Lower lobe of right lung (tissue), 2 donors: Measurements from ENCODE around the gene FBH1. TPM values are rescaled to one million over a fixed set of nuclear protein-coding genes. Genes with fewer than 3 reads are reported as not detected.

Source experiments
- ATAC-seq, 2 donors: fragments of 200-7000 bp; cut with Tn5 transposase; one replicate each; pipeline ENCODE4 v1.9.1; 2020 to 2022; ENCODE audit warnings: mild to moderate bottlenecking in 2 of 2, moderate library complexity in 2 of 2
- DNase-seq: peaks from one replicate; pipeline ENCODE4 v3.0.0-alpha.2; 2020
- H3K27ac ChIP-seq: fragments of 200-600 bp; one replicate; pipeline ENCODE4 v1.8.0; 2022
- H3K27me3 ChIP-seq: fragments of 200-600 bp; one replicate; pipeline ENCODE4 v1.8.0; 2022; ENCODE audit warnings: low read depth
- H3K36me3 ChIP-seq: fragments of 200-600 bp; one replicate; pipeline ENCODE4 v1.8.0; 2022; ENCODE audit warnings: mild to moderate bottlenecking
- H3K4me1 ChIP-seq: fragments of 200-600 bp; one replicate; pipeline ENCODE4 v1.8.0; 2022
- H3K4me3 ChIP-seq: fragments of 200-600 bp; one replicate; pipeline ENCODE4 v1.8.0; 2022; ENCODE audit warnings: mild to moderate bottlenecking
- H3K9me3 ChIP-seq: fragments of 200-600 bp; one replicate; pipeline ENCODE4 v1.8.0; 2022
- CTCF ChIP-seq: fragments of 200-600 bp; IDR thresholded peaks from one replicate; pipeline ENCODE4 v1.8.0; 2022; ENCODE audit warnings: antibody characterized with exemption, mild to moderate bottlenecking
- intact Hi-C: fragments of 100-400 bp; cut with DNase I; formaldehyde crosslinking; loops from one replicate; pipeline ENCODE4 v1.11.0; 2022
- long read RNA-seq: library from polyadenylated mRNA; unstranded; transcript quantifications from one replicate; pipeline ENCODE4 v2.0.0, GENCODE V29; 2021
- total RNA-seq: library from RNA; stranded (reverse); fragmentation: NEBNext Ultra II Directional; extraction: Animal tissue kit (Norgen Biotek cat#: 25700); gene quantifications from one replicate; pipeline ENCODE4 v1.2.1, GENCODE V29; 2021
- donor health status: DM: no; HTN: yes; CAD: no; lungs with severe emphysema.

The FBH1 gene
- 64.7 TPM for total RNA-seq
- long read RNA-seq, transcript FBH1-201 (21 exons, 3,560 nt), result major isoform, 58 of 128 reads
- long read RNA-seq, partial matches to known transcripts, result 29 of 128 reads
- long read RNA-seq, other reads (novel, unspliced or antisense), result 37 of 128 reads

GRCh38 chr10:5889624-5890451 lies at the start of gene FBH1, which contains the start of gene ANKRD16:
Gene FBH1, plus strand, starts transcription at chr10:5890243. Its CDS starts 103 bp downstream, at chr10:5890346.
Gene ANKRD16, minus strand, starts transcription at chr10:5889893. Its CDS starts 539 bp downstream, at chr10:5889354.
- Histone ChIP-seq H3K27me3 (no peaks in the 10 kb centered on the region), H3K4me1 (peaks cover 50% of the 10 kb centered on the region), H3K4me3 (peak within 1 kb of the TSS; percentile 78), H3K27ac (peak within 1 kb of the TSS; percentile 83), H3K36me3 (peaks cover 27% of the 10 kb centered on the region), H3K9me3 (no peaks in the 10 kb centered on the region)
- no peak for TF ChIP-seq CTCF
- ATAC-seq (peak; percentile 98), DNase-seq (peak; percentile 98)
- intact Hi-C loops, result no loop called here

- no peak overlapping the region for H3K4me3 ChIP-seq
- DNase-seq (no peak), ATAC-seq (peak in 1 of 2 donors; percentile 59)
- no peak overlapping the region for H3K27ac ChIP-seq
- H3K4me1 ChIP-seq, result peaks cover 8% of the 10 kb centered on the region
- intact Hi-C loops, result no loop called here
- no peaks in the 10 kb centered on the region for H3K36me3 ChIP-seq
- no peaks in the 10 kb centered on the region for H3K27me3 ChIP-seq
- TF ChIP-seq CTCF, result no peak
- no peaks in the 10 kb centered on the region for H3K9me3 ChIP-seq
These were observed 49.4 kb upstream of the FBH1 start for GRCh38 chr10:5840314-5841307.

GRCh38 chr10:5841965-5842364 lies 48.1 kb upstream of the FBH1 start:
- Histone ChIP-seq H3K27me3 (no peaks in the 10 kb centered on the region), H3K36me3 (no peaks in the 10 kb centered on the region), H3K4me1 (peaks cover 8% of the 10 kb centered on the region), H3K4me3 (no peak overlapping the region), H3K9me3 (no peaks in the 10 kb centered on the region), H3K27ac (no peak overlapping the region)
- DNase-seq (no peak), ATAC-seq (no peak)
- no peak for TF ChIP-seq CTCF
- intact Hi-C loops, result no loop called here

- no peak for DNase-seq
- intact Hi-C loops, result no loop called here
- ATAC-seq, result no peak
- Histone ChIP-seq H3K9me3 (no peaks in the 10 kb centered on the region), H3K4me3 (no peak overlapping the region), H3K27ac (no peak overlapping the region), H3K27me3 (no peaks in the 10 kb centered on the region), H3K36me3 (no peaks in the 10 kb centered on the region), H3K4me1 (peaks cover 8% of the 10 kb centered on the region)
- TF ChIP-seq CTCF, result no peak
These were observed 46.2 kb upstream of the FBH1 start for GRCh38 chr10:5843686-5844344.
